H1 (cell line): ENCODE data around the gene CLINT1. TPM values are rescaled to one million over a fixed set of nuclear protein-coding genes. Genes with fewer than 3 reads are reported as not detected.

Source experiments
- CBX5 ChIP-seq: fragments of 300-800, 300-1000 bp; sonication (generic); IDR thresholded peaks from 2 replicates; pipeline ENCODE4 v1.7.1; 2016; ENCODE audit warnings: antibody characterized with exemption, low read length, low read depth
- CHD7 ChIP-seq: fragments of 300-600 bp; sonication (generic); IDR thresholded peaks from 2 replicates; pipeline ENCODE4 v1.7.1; 2012; ENCODE audit warnings: low read length, moderate library complexity, mild to moderate bottlenecking, inconsistent platforms; ENCODE audit not compliant: insufficient replicate concordance
- CREB1 ChIP-seq: IDR thresholded peaks from 2 replicates; pipeline ENCODE4 v1.6.1; 2012; ENCODE audit warnings: inconsistent platforms
- FOSL1 ChIP-seq: IDR thresholded peaks from 2 replicates; pipeline ENCODE4 v1.6.1; 2011; ENCODE audit warnings: mild to moderate bottlenecking, low read depth, low read length, moderate library complexity; ENCODE audit not compliant: insufficient read depth
- HDAC6 ChIP-seq: IDR thresholded peaks from one replicate; pipeline ENCODE4 v1.7.1; 2012; ENCODE audit warnings: low read depth, mild to moderate bottlenecking, inconsistent platforms, low read length, moderate library complexity
- JUND ChIP-seq: IDR thresholded peaks from 2 replicates; pipeline ENCODE4 v1.6.1; 2011; ENCODE audit warnings: mild to moderate bottlenecking, improper control_type of control experiment, low read length
- PHF8 ChIP-seq: fragments of 200-600 bp; sonication (generic); conservative IDR thresholded peaks from 2 replicates; pipeline ENCODE4 v1.7.1; 2012; ENCODE audit warnings: low read depth, mild to moderate bottlenecking, inconsistent platforms, low read length, moderate library complexity
- SP1 ChIP-seq: IDR thresholded peaks from 2 replicates; pipeline ENCODE4 v1.6.1; 2011; ENCODE audit warnings: low read depth, low read length
- polyA plus RNA-seq, 7 experiments: library from polyadenylated mRNA; depleted of rRNA in 3 of 7; stranded (reverse) in 5 of 7; unstranded in 2 of 7; fragments of >200 nt in 5 of 7; fragments of 200-250 nt in 2 of 7; gene quantifications; 1 replicate in 5 of 7; 2 replicates in 1 of 7; 4 replicates in 1 of 7; pipeline versions ENCODE4 v1.2.1 to v1.2.3, GENCODE V29; 2011 to 2013; ENCODE audit warnings: missing spikeins in 2 of 7, mixed read lengths in 2 of 7
- total RNA-seq: library from RNA; stranded (reverse); fragmentation: NEBNext Ultra II Directional; extraction: Animal tissue kit (Norgen Biotek cat#: 25700); gene quantifications from 2 replicates; pipeline ENCODE4 v1.2.1, GENCODE V29; 2021
- TF ChIP-seq, protein P1 (sequence below): IDR thresholded peaks from 2 replicates; pipeline ENCODE4 v1.6.1; 2012; ENCODE audit warnings: low read length, inconsistent platforms

CLINT1 gene
- total and polyA plus RNA-seq, 2 of the 8 experiments (the other 6 are each of a cell fraction or from before 2014, with no cell fraction given) = 85.9 to 140 TPM

DNA sequence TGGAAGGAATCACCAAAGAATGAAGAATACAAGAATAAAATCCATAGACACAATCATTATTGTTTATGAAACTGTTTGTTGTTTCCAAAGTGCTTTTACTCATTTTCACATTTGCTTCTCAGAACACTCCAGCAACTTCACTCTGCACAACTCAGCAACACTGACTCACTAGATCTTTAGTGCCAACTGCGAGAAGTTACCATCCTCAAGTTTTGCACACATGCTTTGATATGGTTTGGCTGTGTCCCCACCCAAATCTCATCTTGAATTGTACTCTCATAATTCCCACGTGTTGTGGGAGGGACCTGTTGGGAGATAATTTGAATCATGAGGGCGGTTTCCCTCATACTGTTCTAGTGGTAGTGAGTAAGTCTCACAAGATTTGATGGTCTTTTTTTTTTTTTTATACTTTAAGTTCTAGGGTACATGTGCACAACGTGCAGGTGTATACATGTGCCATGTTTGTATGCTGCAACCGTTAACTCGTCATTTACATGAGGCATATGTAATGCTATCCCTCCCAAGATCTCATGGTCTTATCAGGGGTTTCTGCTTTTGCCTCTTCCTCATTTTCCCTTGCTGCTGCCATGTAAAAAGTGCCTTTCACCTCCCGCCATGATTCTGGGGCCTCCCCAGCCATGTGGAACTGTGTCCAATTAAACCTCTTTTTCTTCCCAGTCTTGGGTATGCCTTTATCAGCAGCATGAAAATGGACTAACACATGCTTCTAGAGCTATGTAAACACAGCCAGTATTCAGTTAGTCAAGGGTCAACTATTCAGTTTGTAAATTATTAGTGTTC, 36.9 kb downstream of the CLINT1 start (continued):
- TF ChIP-seq CHD7 (no peak), SP1 (no peak), FOSL1 (no peak), HDAC6 (no peak), CBX5 (no peak), CREB1 (no peak), JUND (no peak), PHF8 (no peak)
- TF ChIP-seq, protein P1, sequence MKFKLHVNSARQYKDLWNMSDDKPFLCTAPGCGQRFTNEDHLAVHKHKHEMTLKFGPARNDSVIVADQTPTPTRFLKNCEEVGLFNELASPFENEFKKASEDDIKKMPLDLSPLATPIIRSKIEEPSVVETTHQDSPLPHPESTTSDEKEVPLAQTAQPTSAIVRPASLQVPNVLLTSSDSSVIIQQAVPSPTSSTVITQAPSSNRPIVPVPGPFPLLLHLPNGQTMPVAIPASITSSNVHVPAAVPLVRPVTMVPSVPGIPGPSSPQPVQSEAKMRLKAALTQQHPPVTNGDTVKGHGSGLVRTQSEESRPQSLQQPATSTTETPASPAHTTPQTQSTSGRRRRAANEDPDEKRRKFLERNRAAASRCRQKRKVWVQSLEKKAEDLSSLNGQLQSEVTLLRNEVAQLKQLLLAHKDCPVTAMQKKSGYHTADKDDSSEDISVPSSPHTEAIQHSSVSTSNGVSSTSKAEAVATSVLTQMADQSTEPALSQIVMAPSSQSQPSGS = no peak
